Epithelial cell of proximal tubule (primary cell): Measurements from ENCODE around the gene TBXT. TPM values are rescaled to one million over a fixed set of nuclear protein-coding genes. Genes with fewer than 3 reads are reported as not detected.

Experiments
- DNase-seq: peaks from one replicate; pipeline ENCODE4 v3.0.0-alpha.2; 2011; ENCODE audit warnings: low read depth
- H3K4me3 ChIP-seq: 2 replicates; pipeline ENCODE4 v1.5.1; 2011; ENCODE audit warnings: low read depth, mild to moderate bottlenecking, low read length
- total RNA-seq: library from RNA; depleted of rRNA; stranded (reverse); fragments of >200 nt; gene quantifications from 2 replicates; pipeline ENCODE4 v1.2.3, GENCODE V29; 2015
- TF ChIP-seq, protein P1 (sequence below): conservative IDR thresholded peaks from 2 replicates; pipeline ENCODE4 v1.5.1; 2012; ENCODE audit warnings: low read depth, mild to moderate bottlenecking, low read length

The TBXT gene
- total RNA-seq, 1 donor from 2014 or later: not detected

DNA sequence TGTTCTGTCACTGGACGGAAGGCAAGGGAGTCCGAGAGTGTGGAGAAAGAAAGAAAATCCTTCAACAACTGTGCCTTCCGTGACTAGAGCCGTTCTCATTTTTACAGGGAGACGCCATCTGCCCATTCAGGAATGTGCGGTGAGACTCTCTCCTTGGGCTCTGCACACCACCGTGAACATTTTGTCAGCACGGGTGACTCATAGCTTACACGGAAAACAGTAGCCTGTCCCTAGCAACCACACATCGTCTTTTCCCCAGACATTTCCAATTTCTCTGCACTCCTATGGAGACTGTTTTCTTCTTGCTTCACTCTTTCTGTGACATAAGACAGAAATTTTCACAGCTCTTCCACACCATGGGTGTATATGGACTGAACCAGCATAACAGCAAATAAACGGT, 55.1 kb downstream of the TBXT start:
- TF ChIP-seq, protein P1, sequence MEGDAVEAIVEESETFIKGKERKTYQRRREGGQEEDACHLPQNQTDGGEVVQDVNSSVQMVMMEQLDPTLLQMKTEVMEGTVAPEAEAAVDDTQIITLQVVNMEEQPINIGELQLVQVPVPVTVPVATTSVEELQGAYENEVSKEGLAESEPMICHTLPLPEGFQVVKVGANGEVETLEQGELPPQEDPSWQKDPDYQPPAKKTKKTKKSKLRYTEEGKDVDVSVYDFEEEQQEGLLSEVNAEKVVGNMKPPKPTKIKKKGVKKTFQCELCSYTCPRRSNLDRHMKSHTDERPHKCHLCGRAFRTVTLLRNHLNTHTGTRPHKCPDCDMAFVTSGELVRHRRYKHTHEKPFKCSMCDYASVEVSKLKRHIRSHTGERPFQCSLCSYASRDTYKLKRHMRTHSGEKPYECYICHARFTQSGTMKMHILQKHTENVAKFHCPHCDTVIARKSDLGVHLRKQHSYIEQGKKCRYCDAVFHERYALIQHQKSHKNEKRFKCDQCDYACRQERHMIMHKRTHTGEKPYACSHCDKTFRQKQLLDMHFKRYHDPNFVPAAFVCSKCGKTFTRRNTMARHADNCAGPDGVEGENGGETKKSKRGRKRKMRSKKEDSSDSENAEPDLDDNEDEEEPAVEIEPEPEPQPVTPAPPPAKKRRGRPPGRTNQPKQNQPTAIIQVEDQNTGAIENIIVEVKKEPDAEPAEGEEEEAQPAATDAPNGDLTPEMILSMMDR: no peak
- no peak for DNase-seq
- no peak overlapping the region for H3K4me3 ChIP-seq

DNA sequence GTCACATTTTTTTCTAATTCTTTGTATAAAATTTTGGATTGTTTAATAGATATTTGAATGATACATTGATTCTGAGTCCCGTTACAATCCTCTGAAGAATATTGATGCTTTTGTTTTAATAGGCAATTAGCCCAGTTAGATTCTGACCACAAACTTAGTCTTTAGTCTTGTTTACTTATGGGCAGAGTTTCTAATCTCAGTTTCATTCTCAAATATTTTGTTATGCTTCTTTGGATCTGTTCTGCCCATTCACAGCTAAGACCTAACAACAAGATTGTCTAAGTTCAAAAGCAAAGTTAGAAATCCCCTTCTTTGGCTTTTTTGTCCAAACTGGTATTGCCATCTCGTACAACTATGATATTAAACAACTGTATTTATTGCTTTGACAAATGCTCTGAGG, 58.0 kb downstream of the TBXT start:
- no peak for DNase-seq
- TF ChIP-seq, protein P1: no peak

More for the DNA sequence above, 58.0 kb downstream of the TBXT start:
- H3K4me3 ChIP-seq: no peak overlapping the region

Other genes with a start within 250 kb of the TBXT start
- 0.94 TPM in 1 of 2 replicates, not detected in the other for gene PRR18, start 140.5 kb upstream of the TBXT start, total RNA-seq
- 62.4 and 105 TPM in 2 replicates for gene SFT2D1, start 174.7 kb upstream of the TBXT start, total RNA-seq
- 20.4 and 21.2 TPM in 2 replicates for gene MPC1, start 215.1 kb upstream of the TBXT start, total RNA-seq